ENCODE data around the gene NOL7. TPM values are rescaled to one million over a fixed set of nuclear protein-coding genes. Genes with fewer than 3 reads are reported as not detected.

The NOL7 gene
- total RNA-seq, 4 donors from 2014 or later = 108 to 187 (median 125) TPM

DNA sequence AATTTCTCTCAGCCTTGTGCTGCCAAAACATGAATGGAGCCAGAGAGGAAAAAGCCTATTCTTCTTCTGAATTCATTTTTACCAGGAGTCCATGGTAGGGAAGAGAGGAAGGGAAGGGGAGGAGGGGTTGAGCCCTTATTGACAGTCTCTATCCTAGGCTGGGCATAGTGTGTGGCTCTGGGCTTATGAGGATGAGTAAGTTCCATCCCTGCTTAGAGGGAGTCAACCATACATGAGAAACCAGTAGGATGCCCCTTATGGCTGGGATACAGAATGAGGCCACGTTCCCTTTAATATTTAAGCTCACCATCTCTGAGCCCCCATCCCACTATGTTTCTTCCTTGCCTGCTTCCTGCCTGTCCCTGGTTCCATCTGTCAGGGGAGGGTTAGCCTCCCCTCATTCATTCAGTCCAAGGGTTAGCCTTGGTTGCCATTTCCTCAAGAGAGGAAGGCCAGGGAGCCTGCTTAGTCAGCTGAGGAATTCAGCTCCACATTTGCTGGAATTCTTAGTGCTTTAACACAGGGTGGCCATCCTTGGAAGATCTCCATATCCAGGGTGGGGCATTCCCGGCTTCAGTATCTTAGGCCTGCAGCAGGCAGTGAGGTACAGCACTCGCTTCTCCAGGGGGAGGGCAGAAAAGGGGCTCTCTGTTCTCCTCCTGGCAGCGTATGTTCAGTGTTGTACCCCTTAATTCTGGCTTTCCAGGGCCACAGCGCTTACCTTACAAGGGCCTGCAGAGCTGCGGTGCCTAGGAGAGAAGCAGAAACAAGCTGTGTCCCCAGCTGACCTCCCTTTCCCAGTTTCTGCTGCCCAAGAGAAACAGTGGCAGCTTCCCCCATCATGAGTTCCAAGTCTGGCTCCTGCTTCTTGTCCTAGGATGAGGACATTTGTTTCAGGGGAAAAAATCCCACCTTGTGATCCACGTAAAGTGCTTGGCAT, 28.3 kb upstream of the NOL7 start:
- WGBS, 2 donors = 95 to 96% methylated on average over 7 of the region's 7 CpGs
- TF ChIP-seq POLR2A (IDR thresholded peaks at IDR 0.05) = no peak
- TF ChIP-seq EP300 (IDR thresholded peaks at IDR 0.05) = no peak
- no peak for TF ChIP-seq CTCF (IDR thresholded peaks at IDR 0.05)
- Histone ChIP-seq H3K4me3 (no peak overlapping the region), H3K9me3 (no peaks in the 10 kb centered on the region), H3K4me1 (no peaks in the 10 kb centered on the region), H3K36me3 (peaks cover 0 to 69% (median 5%) of the 10 kb centered on the region in 3 donors), H3K27me3 (no peaks in the 10 kb centered on the region), H3K27ac (no peak overlapping the region)
- no peak for DNase-seq (ENCODE audit: low spot score in 2 of 2)

- Histone ChIP-seq H3K27ac (no peak overlapping the region), H3K36me3 (peaks cover 0 to 85% (median 5%) of the 10 kb centered on the region in 3 donors), H3K4me3 (no peak overlapping the region), H3K27me3 (no peaks in the 10 kb centered on the region), H3K4me1 (no peaks in the 10 kb centered on the region), H3K9me3 (no peaks in the 10 kb centered on the region)
- TF ChIP-seq EP300 (IDR thresholded peaks at IDR 0.05) = no peak
- no peak for TF ChIP-seq POLR2A (IDR thresholded peaks at IDR 0.05)
- no peak for TF ChIP-seq CTCF (IDR thresholded peaks at IDR 0.05)
- WGBS, 2 donors = 82 to 85% methylated on average over 9 of the region's 9 CpGs
- no peak for DNase-seq (ENCODE audit: low spot score in 2 of 2)
These were observed 25.3 kb upstream of the NOL7 start for GRCh38 chr6:13589801-13590200.

GRCh38 chr6:13590574-13591153, 24.5 kb upstream of the NOL7 start:
- DNase-seq (ENCODE audit: low spot score in 2 of 2) = no peak
- Histone ChIP-seq H3K4me1 (no peaks in the 10 kb centered on the region), H3K4me3 (no peak overlapping the region), H3K9me3 (no peaks in the 10 kb centered on the region), H3K27ac (no peak overlapping the region), H3K27me3 (no peaks in the 10 kb centered on the region), H3K36me3 (peaks cover 0 to 85% (median 5%) of the 10 kb centered on the region in 3 donors)
- WGBS, 2 donors = 92 to 97% methylated on average over 1 of the region's 1 CpG
- TF ChIP-seq POLR2A (IDR thresholded peaks at IDR 0.05) = no peak
- TF ChIP-seq CTCF (IDR thresholded peaks at IDR 0.05) = no peak
- TF ChIP-seq EP300 (IDR thresholded peaks at IDR 0.05) = no peak

DNA sequence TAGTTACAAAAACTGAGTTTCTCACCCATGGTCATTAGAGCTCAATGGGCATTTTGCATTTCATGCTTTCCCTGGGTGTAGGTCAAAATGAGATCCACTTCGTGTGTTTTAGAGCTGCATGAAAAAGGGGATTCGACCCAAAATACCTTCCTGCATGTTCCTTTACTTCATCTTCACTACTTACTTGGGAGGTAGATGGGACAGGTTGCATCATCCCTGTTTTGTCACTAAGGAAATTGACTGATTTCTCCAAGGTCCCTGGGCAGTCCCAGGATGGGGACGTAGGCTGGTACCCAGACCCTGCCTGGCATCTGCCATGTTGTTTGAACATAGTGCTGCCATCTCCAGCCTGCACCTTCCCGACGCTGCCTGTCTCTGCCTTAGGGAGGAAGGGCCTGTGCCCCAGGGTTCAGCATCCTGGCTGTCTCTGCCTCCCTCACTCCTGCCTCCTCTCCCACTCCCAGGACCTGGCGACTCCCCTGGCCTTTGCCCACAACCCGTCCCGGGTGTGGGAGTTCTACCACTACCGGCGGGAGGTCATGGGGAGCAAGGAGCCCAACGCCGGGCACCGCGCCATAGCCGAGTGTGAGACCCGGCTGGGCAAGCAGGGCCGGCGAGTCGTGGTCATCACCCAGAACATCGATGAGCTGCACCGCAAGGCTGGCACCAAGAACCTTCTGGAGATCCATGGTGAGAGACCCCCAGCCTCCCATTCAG, 23.8 kb upstream of the NOL7 start:
- H3K9me3 ChIP-seq = no peaks in the 10 kb centered on the region
- H3K4me3 ChIP-seq = no peak overlapping the region
- no peaks in the 10 kb centered on the region for H3K27me3 ChIP-seq
- no peaks in the 10 kb centered on the region for H3K4me1 ChIP-seq
- peaks cover 0 to 90% (median 5%) of the 10 kb centered on the region in 3 donors for H3K36me3 ChIP-seq
- TF ChIP-seq POLR2A (IDR thresholded peaks at IDR 0.05) (no peak), EP300 (IDR thresholded peaks at IDR 0.05) (no peak), CTCF (IDR thresholded peaks at IDR 0.05) (no peak)
- WGBS, 2 donors = 91 to 93% methylated on average over 19 to 20 of the region's 21 CpGs
- H3K27ac ChIP-seq = no peak overlapping the region
- no peak for DNase-seq (ENCODE audit: low spot score in 2 of 2)
